GM12878 (cell line): ENCODE measurements around the gene MAGEA2.

Experiments
- CTCF ChIP-seq, 3 experiments: IDR thresholded peaks in 2 of 3; conservative IDR thresholded peaks in 1 of 3; 2 replicates each; pipeline ENCODE4 v1.5.1; 2011; ENCODE audit warnings: low read depth in 3 of 3, low read length in 3 of 3, mild to moderate bottlenecking in 3 of 3, control low read depth in 2 of 3, moderate library complexity in 2 of 3, inconsistent platforms in 1 of 3, mixed read lengths in 1 of 3; ENCODE audit not compliant: control insufficient read depth in 2 of 3, insufficient read depth in 1 of 3; ENCODE audit errors: extremely low read depth in 1 of 3
- CUX1 ChIP-seq: IDR thresholded peaks from 2 replicates; pipeline ENCODE4 v1.6.1; 2012; ENCODE audit warnings: improper control_type of control experiment, low read depth, low read length; ENCODE audit not compliant: insufficient replicate concordance
- EZH2 ChIP-seq: IDR thresholded peaks from 2 replicates; pipeline ENCODE4 v1.6.1; 2012; ENCODE audit warnings: low read depth, mild to moderate bottlenecking, control low read depth, inconsistent platforms, low read length, borderline replicate concordance; ENCODE audit not compliant: control insufficient read depth
- POLR2A ChIP-seq: IDR thresholded peaks from 2 replicates; pipeline ENCODE4 v1.6.1; 2011; ENCODE audit warnings: low read depth, mild to moderate bottlenecking, low read length
- SMC3 ChIP-seq: IDR thresholded peaks from 2 replicates; pipeline ENCODE4 v1.6.1; 2011; ENCODE audit warnings: low read length, improper control_type of control experiment, borderline replicate concordance
- YY1 ChIP-seq: IDR thresholded peaks from 2 replicates; pipeline ENCODE4 v1.6.1; 2011; ENCODE audit warnings: low read depth, mild to moderate bottlenecking, low read length
- ZNF274 ChIP-seq: IDR thresholded peaks from one replicate; pipeline ENCODE4 v1.8.0; 2011; ENCODE audit not compliant: insufficient read length, insufficient read depth
- ZSCAN29 ChIP-seq: fragments of 450-650 bp; IDR thresholded peaks from 2 replicates; pipeline ENCODE4 v1.6.1; 2017; ENCODE audit warnings: mild to moderate bottlenecking, moderate library complexity

GRCh38 chrX:152738560-152738959, 15.1 kb downstream of the MAGEA2 start:
- TF ChIP-seq YY1: no peak
- no peak for TF ChIP-seq SMC3
- no peak for TF ChIP-seq CUX1
- no peak for TF ChIP-seq EZH2
- TF ChIP-seq ZNF274: no peak
- TF ChIP-seq ZSCAN29: no peak
- TF ChIP-seq POLR2A: no peak
- no peak for TF ChIP-seq CTCF (IDR thresholded peaks at IDR 0.05 in 2 of 3, conservative IDR thresholded peaks at IDR 0.05 in 1 of 3; ENCODE audit: control insufficient read depth in 2 of 3, extremely low read depth in 1 of 3, insufficient read depth in 1 of 3, low read depth in 3 of 3, low read length in 3 of 3)
